HepG2 (cell line): ENCODE results near the gene HNRNPUL2. TPM values are rescaled to one million over a fixed set of nuclear protein-coding genes. Genes with fewer than 3 reads are reported as not detected.

Experiments
- GABPA ChIP-seq, 2 experiments: IDR thresholded peaks; 2 replicates each; pipeline ENCODE4 v1.6.1; 2011 to 2016; ENCODE audit warnings: low read depth in 2 of 2, low read length in 1 of 2, missing biosample characterization in 1 of 2, missing genetic modification characterization in 1 of 2
- HIVEP1 ChIP-seq: sonication (generic); formaldehyde crosslinking; IDR thresholded peaks from 2 replicates; pipeline ENCODE4 v1.4.0; 2020; ENCODE audit warnings: mild to moderate bottlenecking, missing genetic modification reagents
- NFIB ChIP-seq: sonication (generic); formaldehyde crosslinking; IDR thresholded peaks from 2 replicates; pipeline ENCODE4 v1.9.0; 2021; ENCODE audit warnings: missing genetic modification reagents, mild to moderate bottlenecking, borderline replicate concordance
- NR1H2 ChIP-seq: sonication (generic); formaldehyde crosslinking; IDR thresholded peaks from 2 replicates; pipeline ENCODE4 v1.8.1; 2022; ENCODE audit warnings: low read depth, missing genetic modification reagents, borderline replicate concordance
- RNF2 ChIP-seq: fragments of 450-650 bp; conservative IDR thresholded peaks from 2 replicates; pipeline ENCODE4 v1.6.1; 2016; ENCODE audit warnings: low read depth
- SATB2 ChIP-seq: sonication (generic); formaldehyde crosslinking; IDR thresholded peaks from 2 replicates; pipeline ENCODE4 v1.5.0; 2020; ENCODE audit warnings: missing genetic modification reagents
- SMAD1 ChIP-seq: sonication (generic); formaldehyde crosslinking; IDR thresholded peaks from 2 replicates; pipeline ENCODE4 v1.4.0; 2020; ENCODE audit warnings: missing genetic modification reagents, low read depth, mild to moderate bottlenecking, borderline replicate concordance
- YY1 ChIP-seq: IDR thresholded peaks from 2 replicates; pipeline ENCODE4 v1.6.1; 2011; ENCODE audit warnings: low read length, low read depth, moderate library complexity, mild to moderate bottlenecking; ENCODE audit not compliant: insufficient read depth, insufficient replicate concordance
- ZFY ChIP-seq: sonication (generic); formaldehyde crosslinking; IDR thresholded peaks from 2 replicates; pipeline ENCODE4 v1.4.0; 2020; ENCODE audit warnings: missing genetic modification reagents
- ZNF136 ChIP-seq: sonication (generic); formaldehyde crosslinking; IDR thresholded peaks from 2 replicates; pipeline ENCODE4 v1.8.1; 2022; ENCODE audit warnings: low read depth, mild to moderate bottlenecking, moderate library complexity, missing genetic modification reagents
- ZNF570 ChIP-seq: sonication (generic); formaldehyde crosslinking; IDR thresholded peaks from 2 replicates; pipeline ENCODE4 v1.4.0; 2020; ENCODE audit warnings: mild to moderate bottlenecking, missing genetic modification reagents, borderline replicate concordance
- ZZZ3 ChIP-seq: sonication (generic); formaldehyde crosslinking; IDR thresholded peaks from 2 replicates; pipeline ENCODE4 v1.4.0; 2020; ENCODE audit warnings: missing genetic modification reagents, mild to moderate bottlenecking, borderline replicate concordance
- polyA plus RNA-seq, 8 experiments: library from polyadenylated mRNA; depleted of rRNA in 3 of 8; stranded (reverse) in 7 of 8; unstranded in 1 of 8; fragments of >200 nt; fragmentation: Illumina TruSeq in 4 of 8; extraction: Trizol in 4 of 8; gene quantifications; 2 replicates each; pipeline versions ENCODE4 v1.2.1 to v1.2.3, GENCODE V29; 2011 to 2016; ENCODE audit warnings: low read depth in 4 of 8, missing spikeins in 1 of 8, mixed read lengths in 1 of 8; ENCODE audit not compliant: insufficient read depth in 1 of 8
- total RNA-seq, 5 experiments: library from RNA; depleted of rRNA; stranded (reverse); fragments of >200 nt; fragmentation: Illumina TruSeq; extraction: Trizol; gene quantifications; 2 replicates each; pipeline ENCODE4 v1.2.3, GENCODE V29; 2016; ENCODE audit warnings: low read depth in 1 of 5
- TF ChIP-seq, protein P1 (sequence below): sonication (generic); formaldehyde crosslinking; IDR thresholded peaks from 2 replicates; pipeline ENCODE4 v1.5.1; 2020; ENCODE audit warnings: missing genetic modification reagents, mild to moderate bottlenecking, borderline replicate concordance
- TF ChIP-seq, protein P2 (sequence below): sonication (generic); formaldehyde crosslinking; IDR thresholded peaks from 2 replicates; pipeline ENCODE4 v1.9.0; 2021; ENCODE audit warnings: missing genetic modification reagents, borderline replicate concordance
- TF ChIP-seq, protein P3 (sequence below), 2 experiments: IDR thresholded peaks; 2 replicates each; pipeline ENCODE4 v1.6.1; 2011 to 2012; ENCODE audit warnings: low read length in 2 of 2, borderline replicate concordance in 1 of 2, low read depth in 1 of 2, mild to moderate bottlenecking in 1 of 2, moderate library complexity in 1 of 2
- TF ChIP-seq, protein P4 (sequence below): sonication (generic); formaldehyde crosslinking; IDR thresholded peaks from 2 replicates; pipeline ENCODE4 v1.5.1; 2020; ENCODE audit warnings: mild to moderate bottlenecking, missing genetic modification reagents

The HNRNPUL2 gene
- total and polyA plus RNA-seq, 2 of the 13 experiments (the other 11 are each of a cell fraction or from before 2014, with no cell fraction given): 8.4 to 9.6 TPM

DNA sequence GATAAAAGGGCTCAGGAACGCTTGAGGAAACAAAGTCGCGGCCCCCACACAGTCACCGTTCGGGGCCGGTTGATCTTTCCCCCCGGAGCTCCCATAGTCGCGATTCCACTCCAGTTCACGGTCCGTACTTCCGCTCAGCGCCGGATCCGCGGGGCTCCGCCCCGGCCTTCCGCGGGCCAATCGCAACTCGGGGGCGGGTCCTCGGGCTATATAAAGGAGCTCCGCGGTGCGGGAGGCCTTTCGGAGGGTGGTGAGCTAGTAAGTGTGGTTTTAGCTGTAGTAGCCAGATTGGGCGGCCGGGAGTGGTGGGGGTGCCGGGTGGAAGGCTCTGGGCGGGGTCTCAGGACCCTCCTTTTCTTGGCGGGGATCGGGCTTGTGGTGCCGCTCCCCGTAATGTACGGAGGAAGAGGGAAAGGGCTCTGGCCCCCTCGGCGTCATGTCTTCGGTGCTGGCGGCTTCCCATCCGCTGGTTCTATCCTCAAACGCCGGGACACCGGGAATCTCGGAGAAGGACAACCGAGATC, 62.1 kb downstream of the HNRNPUL2 start, which contains the start of the genes C11orf98 and CSKMT (continued):
- TF ChIP-seq, protein P1, sequence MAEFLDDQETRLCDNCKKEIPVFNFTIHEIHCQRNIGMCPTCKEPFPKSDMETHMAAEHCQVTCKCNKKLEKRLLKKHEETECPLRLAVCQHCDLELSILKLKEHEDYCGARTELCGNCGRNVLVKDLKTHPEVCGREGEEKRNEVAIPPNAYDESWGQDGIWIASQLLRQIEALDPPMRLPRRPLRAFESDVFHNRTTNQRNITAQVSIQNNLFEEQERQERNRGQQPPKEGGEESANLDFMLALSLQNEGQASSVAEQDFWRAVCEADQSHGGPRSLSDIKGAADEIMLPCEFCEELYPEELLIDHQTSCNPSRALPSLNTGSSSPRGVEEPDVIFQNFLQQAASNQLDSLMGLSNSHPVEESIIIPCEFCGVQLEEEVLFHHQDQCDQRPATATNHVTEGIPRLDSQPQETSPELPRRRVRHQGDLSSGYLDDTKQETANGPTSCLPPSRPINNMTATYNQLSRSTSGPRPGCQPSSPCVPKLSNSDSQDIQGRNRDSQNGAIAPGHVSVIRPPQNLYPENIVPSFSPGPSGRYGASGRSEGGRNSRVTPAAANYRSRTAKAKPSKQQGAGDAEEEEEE (CRISPR knock-in tag): no peak
- TF ChIP-seq NFIB (CRISPR knock-in tag) (no peak), HIVEP1 (CRISPR knock-in tag) (peak; percentile 79), YY1 (peak; percentile 75), ZZZ3 (CRISPR knock-in tag) (peak; percentile 77; the same call in 1 of the 2 replicates), SATB2 (CRISPR knock-in tag) (peak; percentile 66; the same call in 1 of the 2 replicates), ZNF570 (CRISPR knock-in tag) (no peak), RNF2 (no peak), ZFY (CRISPR knock-in tag) (peak; percentile 94), SMAD1 (CRISPR knock-in tag) (no peak; the same call in 1 of the 2 replicates), NR1H2 (CRISPR knock-in tag) (no peak), GABPA (IDR thresholded peaks at IDR 0.05; ENCODE audit: low read depth, low read length) (peak; percentile 59), GABPA (CRISPR knock-in tag; IDR thresholded peaks at IDR 0.05; ENCODE audit: low read depth) (peak; percentile 88), ZNF136 (CRISPR knock-in tag) (0 out of 2 replicates have a peak, but pooled peaks have one; percentile 76)
- TF ChIP-seq, protein P2, sequence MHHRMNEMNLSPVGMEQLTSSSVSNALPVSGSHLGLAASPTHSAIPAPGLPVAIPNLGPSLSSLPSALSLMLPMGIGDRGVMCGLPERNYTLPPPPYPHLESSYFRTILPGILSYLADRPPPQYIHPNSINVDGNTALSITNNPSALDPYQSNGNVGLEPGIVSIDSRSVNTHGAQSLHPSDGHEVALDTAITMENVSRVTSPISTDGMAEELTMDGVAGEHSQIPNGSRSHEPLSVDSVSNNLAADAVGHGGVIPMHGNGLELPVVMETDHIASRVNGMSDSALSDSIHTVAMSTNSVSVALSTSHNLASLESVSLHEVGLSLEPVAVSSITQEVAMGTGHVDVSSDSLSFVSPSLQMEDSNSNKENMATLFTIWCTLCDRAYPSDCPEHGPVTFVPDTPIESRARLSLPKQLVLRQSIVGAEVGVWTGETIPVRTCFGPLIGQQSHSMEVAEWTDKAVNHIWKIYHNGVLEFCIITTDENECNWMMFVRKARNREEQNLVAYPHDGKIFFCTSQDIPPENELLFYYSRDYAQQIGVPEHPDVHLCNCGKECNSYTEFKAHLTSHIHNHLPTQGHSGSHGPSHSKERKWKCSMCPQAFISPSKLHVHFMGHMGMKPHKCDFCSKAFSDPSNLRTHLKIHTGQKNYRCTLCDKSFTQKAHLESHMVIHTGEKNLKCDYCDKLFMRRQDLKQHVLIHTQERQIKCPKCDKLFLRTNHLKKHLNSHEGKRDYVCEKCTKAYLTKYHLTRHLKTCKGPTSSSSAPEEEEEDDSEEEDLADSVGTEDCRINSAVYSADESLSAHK (CRISPR knock-in tag): no peak
- TF ChIP-seq, protein P3, sequence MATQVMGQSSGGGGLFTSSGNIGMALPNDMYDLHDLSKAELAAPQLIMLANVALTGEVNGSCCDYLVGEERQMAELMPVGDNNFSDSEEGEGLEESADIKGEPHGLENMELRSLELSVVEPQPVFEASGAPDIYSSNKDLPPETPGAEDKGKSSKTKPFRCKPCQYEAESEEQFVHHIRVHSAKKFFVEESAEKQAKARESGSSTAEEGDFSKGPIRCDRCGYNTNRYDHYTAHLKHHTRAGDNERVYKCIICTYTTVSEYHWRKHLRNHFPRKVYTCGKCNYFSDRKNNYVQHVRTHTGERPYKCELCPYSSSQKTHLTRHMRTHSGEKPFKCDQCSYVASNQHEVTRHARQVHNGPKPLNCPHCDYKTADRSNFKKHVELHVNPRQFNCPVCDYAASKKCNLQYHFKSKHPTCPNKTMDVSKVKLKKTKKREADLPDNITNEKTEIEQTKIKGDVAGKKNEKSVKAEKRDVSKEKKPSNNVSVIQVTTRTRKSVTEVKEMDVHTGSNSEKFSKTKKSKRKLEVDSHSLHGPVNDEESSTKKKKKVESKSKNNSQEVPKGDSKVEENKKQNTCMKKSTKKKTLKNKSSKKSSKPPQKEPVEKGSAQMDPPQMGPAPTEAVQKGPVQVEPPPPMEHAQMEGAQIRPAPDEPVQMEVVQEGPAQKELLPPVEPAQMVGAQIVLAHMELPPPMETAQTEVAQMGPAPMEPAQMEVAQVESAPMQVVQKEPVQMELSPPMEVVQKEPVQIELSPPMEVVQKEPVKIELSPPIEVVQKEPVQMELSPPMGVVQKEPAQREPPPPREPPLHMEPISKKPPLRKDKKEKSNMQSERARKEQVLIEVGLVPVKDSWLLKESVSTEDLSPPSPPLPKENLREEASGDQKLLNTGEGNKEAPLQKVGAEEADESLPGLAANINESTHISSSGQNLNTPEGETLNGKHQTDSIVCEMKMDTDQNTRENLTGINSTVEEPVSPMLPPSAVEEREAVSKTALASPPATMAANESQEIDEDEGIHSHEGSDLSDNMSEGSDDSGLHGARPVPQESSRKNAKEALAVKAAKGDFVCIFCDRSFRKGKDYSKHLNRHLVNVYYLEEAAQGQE (IDR thresholded peaks at IDR 0.05; ENCODE audit: borderline replicate concordance in 1 of 2, low read depth in 1 of 2, low read length in 2 of 2): peak in 1 of 2 experiments; percentile 80; a peak in 1 of 4 replicates
- TF ChIP-seq, protein P4, sequence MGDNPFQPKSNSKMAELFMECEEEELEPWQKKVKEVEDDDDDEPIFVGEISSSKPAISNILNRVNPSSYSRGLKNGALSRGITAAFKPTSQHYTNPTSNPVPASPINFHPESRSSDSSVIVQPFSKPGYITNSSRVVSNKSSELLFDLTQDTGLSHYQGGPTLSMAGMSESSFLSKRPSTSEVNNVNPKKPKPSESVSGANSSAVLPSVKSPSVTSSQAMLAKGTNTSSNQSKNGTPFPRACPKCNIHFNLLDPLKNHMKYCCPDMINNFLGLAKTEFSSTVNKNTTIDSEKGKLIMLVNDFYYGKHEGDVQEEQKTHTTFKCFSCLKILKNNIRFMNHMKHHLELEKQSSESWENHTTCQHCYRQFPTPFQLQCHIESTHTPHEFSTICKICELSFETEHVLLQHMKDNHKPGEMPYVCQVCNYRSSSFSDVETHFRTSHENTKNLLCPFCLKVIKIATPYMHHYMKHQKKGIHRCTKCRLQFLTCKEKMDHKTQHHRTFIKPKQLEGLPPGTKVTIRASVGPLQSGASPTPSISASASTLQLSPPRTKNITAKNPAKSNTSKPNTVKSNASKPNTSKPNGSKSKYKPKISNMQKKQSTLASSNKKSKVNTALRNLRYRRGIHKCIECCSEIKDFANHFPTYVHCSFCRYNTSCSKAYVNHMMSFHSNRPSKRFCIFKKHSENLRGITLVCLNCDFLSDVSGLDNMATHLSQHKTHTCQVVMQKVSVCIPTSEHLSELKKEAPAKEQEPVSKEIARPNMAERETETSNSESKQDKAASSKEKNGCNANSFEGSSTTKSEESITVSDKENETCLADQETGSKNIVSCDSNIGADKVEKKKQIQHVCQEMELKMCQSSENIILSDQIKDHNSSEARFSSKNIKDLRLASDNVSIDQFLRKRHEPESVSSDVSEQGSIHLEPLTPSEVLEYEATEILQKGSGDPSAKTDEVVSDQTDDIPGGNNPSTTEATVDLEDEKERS: 0 out of 2 replicates have a peak, but pooled peaks have one; percentile 9
